H9 (cell line): ENCODE measurements around the gene R3HDM2. TPM values are rescaled to one million over a fixed set of nuclear protein-coding genes. Genes with fewer than 3 reads are reported as not detected.

Experiments
- DNase-seq: peaks from one replicate; pipeline ENCODE4 v3.0.0-alpha.2; 2017
- H2AFZ ChIP-seq: one replicate; pipeline ENCODE4 v1.6.1; 2013; ENCODE audit warnings: mild to moderate bottlenecking, low read length, control low read depth, moderate library complexity
- H2AK5ac ChIP-seq: 2 replicates; pipeline ENCODE4 v1.6.1; 2013; ENCODE audit warnings: low read length, control low read depth, mixed read lengths; ENCODE audit not compliant: insufficient read length
- H2BK120ac ChIP-seq: one replicate; pipeline ENCODE4 v1.6.1; 2013; ENCODE audit warnings: low read depth, mild to moderate bottlenecking, low read length, control low read depth, inconsistent platforms; ENCODE audit not compliant: poor library complexity, severe bottlenecking
- H2BK12ac ChIP-seq: 2 replicates; pipeline ENCODE4 v1.6.1; 2013; ENCODE audit warnings: low read length, control low read depth, mixed read lengths, low read depth; ENCODE audit not compliant: insufficient read length
- H2BK15ac ChIP-seq: 2 replicates; pipeline ENCODE4 v1.6.1; 2013; ENCODE audit warnings: low read depth, low read length, control low read depth
- H2BK20ac ChIP-seq: one replicate; pipeline ENCODE4 v1.6.1; 2013; ENCODE audit warnings: low read depth, mild to moderate bottlenecking, low read length, control low read depth, inconsistent platforms; ENCODE audit not compliant: poor library complexity, severe bottlenecking
- H2BK5ac ChIP-seq: 2 replicates; pipeline ENCODE4 v1.6.1; 2013; ENCODE audit warnings: low read length, control low read depth, mixed read lengths; ENCODE audit not compliant: insufficient read length
- H3K14ac ChIP-seq: 2 replicates; pipeline ENCODE4 v1.6.1; 2013; ENCODE audit warnings: low read length, control low read depth; ENCODE audit not compliant: insufficient read depth
- H3K18ac ChIP-seq: 2 replicates; pipeline ENCODE4 v1.6.1; 2013; ENCODE audit warnings: low read depth, mild to moderate bottlenecking, mixed read lengths, low read length, control low read depth; ENCODE audit not compliant: insufficient read length
- H3K23ac ChIP-seq: 2 replicates; pipeline ENCODE4 v1.6.1; 2013; ENCODE audit warnings: low read length, control low read depth, mixed read lengths, low read depth; ENCODE audit not compliant: insufficient read length
- H3K23me2 ChIP-seq: 2 replicates; pipeline ENCODE4 v1.6.1; 2013; ENCODE audit warnings: low read depth, mild to moderate bottlenecking, mixed read lengths, low read length, control low read depth; ENCODE audit not compliant: insufficient read length, poor library complexity, severe bottlenecking
- H3K27ac ChIP-seq: 2 replicates; pipeline ENCODE4 v1.5.1; 2013; ENCODE audit warnings: low read length, control low read depth, mixed read lengths, low read depth; ENCODE audit not compliant: insufficient read length
- H3K27me3 ChIP-seq: 2 replicates; pipeline ENCODE4 v1.6.1; 2013; ENCODE audit warnings: low read length, control low read depth, inconsistent platforms; ENCODE audit not compliant: insufficient read depth
- H3K4ac ChIP-seq: 2 replicates; pipeline ENCODE4 v1.6.1; 2013; ENCODE audit warnings: low read depth, mild to moderate bottlenecking, control low read depth, inconsistent platforms, low read length, moderate library complexity
- H3K4me1 ChIP-seq: 2 replicates; pipeline ENCODE4 v1.6.1; 2013; ENCODE audit warnings: low read length, control low read depth, inconsistent platforms; ENCODE audit not compliant: insufficient read depth
- H3K4me2 ChIP-seq: 2 replicates; pipeline ENCODE4 v1.6.1; 2013; ENCODE audit warnings: low read length, control low read depth, mixed read lengths; ENCODE audit not compliant: insufficient read length, insufficient read depth
- H3K56ac ChIP-seq: 2 replicates; pipeline ENCODE4 v1.6.1; 2013; ENCODE audit warnings: low read depth, mild to moderate bottlenecking, mixed read lengths, low read length, control low read depth; ENCODE audit not compliant: insufficient read length
- H3K79me1 ChIP-seq: 2 replicates; pipeline ENCODE4 v1.6.1; 2013; ENCODE audit warnings: low read depth, mild to moderate bottlenecking, moderate library complexity, low read length, control low read depth, inconsistent platforms; ENCODE audit not compliant: insufficient read depth, poor library complexity, severe bottlenecking
- H3K79me2 ChIP-seq: 2 replicates; pipeline ENCODE4 v1.6.1; 2013; ENCODE audit warnings: low read length, control low read depth, inconsistent platforms; ENCODE audit not compliant: insufficient read depth
- H3K9ac ChIP-seq: 2 replicates; pipeline ENCODE4 v1.6.1; 2013; ENCODE audit warnings: low read length, control low read depth, mixed read lengths; ENCODE audit not compliant: insufficient read length; ENCODE audit errors: extremely low read depth
- H3K9me3 ChIP-seq: one replicate; pipeline ENCODE4 v1.6.1; 2013; ENCODE audit warnings: low read depth, low read length, inconsistent platforms; ENCODE audit not compliant: control insufficient read depth
- H3T11ph ChIP-seq: one replicate; pipeline ENCODE4 v1.6.1; 2013; ENCODE audit warnings: mild to moderate bottlenecking, low read length, control low read depth, inconsistent platforms
- H4K20me1 ChIP-seq: one replicate; pipeline ENCODE4 v1.6.1; 2013; ENCODE audit not compliant: control insufficient read depth, insufficient read length, insufficient read depth
- H4K5ac ChIP-seq: 2 replicates; pipeline ENCODE4 v1.6.1; 2013; ENCODE audit warnings: low read depth, mild to moderate bottlenecking, mixed read lengths, low read length, control low read depth; ENCODE audit not compliant: insufficient read length
- H4K8ac ChIP-seq: replicated peaks from 2 replicates; pipeline ENCODE4 v1.6.1; 2013; ENCODE audit warnings: low read length, control low read depth, mixed read lengths, low read depth; ENCODE audit not compliant: insufficient read length
- H4K91ac ChIP-seq: 2 replicates; pipeline ENCODE4 v1.6.1; 2013; ENCODE audit warnings: low read depth, mild to moderate bottlenecking, moderate library complexity, mixed read lengths, low read length, control low read depth; ENCODE audit not compliant: insufficient read length
- H3K27ac Mint-ChIP-seq, 3 experiments: 2 replicates in 2 of 3; 3 replicates in 1 of 3; pipeline ENCODE4 v1.8.0; 2020 to 2021; ENCODE audit warnings: mixed read lengths in 3 of 3, mild to moderate bottlenecking in 1 of 3, moderate library complexity in 1 of 3
- H3K27me3 Mint-ChIP-seq: 2 replicates; pipeline ENCODE4 v1.8.0; 2021; ENCODE audit warnings: low read depth, mild to moderate bottlenecking, moderate library complexity, mixed read lengths
- H3K36me3 Mint-ChIP-seq, 3 experiments: 2 replicates in 2 of 3; 3 replicates in 1 of 3; pipeline ENCODE4 v1.8.0; 2020 to 2021; ENCODE audit warnings: low read depth in 3 of 3, mixed read lengths in 3 of 3; ENCODE audit not compliant: insufficient read depth in 1 of 3
- H3K4me1 Mint-ChIP-seq, 2 experiments: 2 replicates each; pipeline ENCODE4 v1.8.0; 2020; ENCODE audit warnings: mixed read lengths in 2 of 2
- H3K4me3 Mint-ChIP-seq, 2 experiments: 2 replicates in 1 of 2; 3 replicates in 1 of 2; pipeline ENCODE4 v1.8.0; 2020 to 2021; ENCODE audit warnings: mild to moderate bottlenecking in 2 of 2, mixed read lengths in 2 of 2, moderate library complexity in 1 of 2
- H3K9me3 Mint-ChIP-seq, 2 experiments: 2 replicates in 1 of 2; 3 replicates in 1 of 2; pipeline ENCODE4 v1.8.0; 2020; ENCODE audit warnings: mild to moderate bottlenecking in 2 of 2, mixed read lengths in 2 of 2, moderate library complexity in 1 of 2
- WGBS: extraction: QIAGEN DNeasy Blood & Tissue Kit; methylation state at CpG from one replicate; pipeline ENCODE4 v1.1.7; 2013; ENCODE audit warnings: missing lambda C conversion rate, low lambda C conversion rate, mixed read lengths; ENCODE audit not compliant: insufficient read length; ENCODE audit errors: extremely low coverage; 5-methylcytosine and 5-hydroxymethylcytosine counted together
- total RNA-seq: library from RNA; stranded (reverse); gene quantifications from 2 replicates; pipeline ENCODE4 v1.2.1, GENCODE V29; 2021
- TF ChIP-seq, protein P1 (sequence below): fragments of 200-600 bp; sonication (generic); conservative IDR thresholded peaks from 3 replicates; pipeline ENCODE4 v1.8.0; 2021; ENCODE audit warnings: antibody characterized with exemption, mild to moderate bottlenecking

The R3HDM2 gene
- total RNA-seq, 1 experiment from 2014 or later = 43.9 TPM

DNA sequence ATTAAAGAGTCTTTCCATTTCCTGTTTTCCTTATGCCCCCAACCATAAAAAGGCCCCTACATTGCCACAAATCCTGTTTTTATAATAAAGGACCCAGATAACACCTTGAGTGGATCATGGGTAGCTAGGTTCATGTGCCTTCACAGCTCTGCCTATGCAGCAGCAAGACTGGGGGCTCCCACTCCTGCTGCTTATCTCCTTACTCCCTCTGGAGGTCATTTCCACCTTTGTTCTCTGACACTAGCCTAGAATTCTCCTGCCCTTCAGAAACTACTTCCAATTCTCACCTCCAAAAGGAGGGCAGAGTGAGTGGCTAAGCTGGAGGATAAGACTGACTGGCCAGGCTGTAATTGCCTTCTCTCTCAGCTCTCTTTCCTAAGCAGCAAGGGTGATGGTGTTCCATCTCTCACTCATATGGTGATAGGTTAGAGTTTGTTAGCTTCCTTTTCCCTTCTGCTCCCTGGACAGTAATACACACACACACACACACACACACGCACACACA is 159.8 kb downstream of the R3HDM2 start:
- H4K91ac ChIP-seq = no peak overlapping the region
- no CpG with 5 or more reads among the region's 1 CpG for WGBS
- H2BK120ac ChIP-seq = no peak overlapping the region
- H3K4me1 Mint-ChIP-seq = peaks cover 0 to 4% of the 10 kb centered on the region in 2 experiments; a peak in 1 of 4 replicates
- H4K8ac ChIP-seq = no peak overlapping the region
- DNase-seq = peak; percentile 58
- H2BK5ac ChIP-seq = no peak overlapping the region
- H3K23ac ChIP-seq = no peak overlapping the region
- no peak overlapping the region for H3K27ac ChIP-seq
- no peak overlapping the region for H3T11ph ChIP-seq
- H4K5ac ChIP-seq = no peak overlapping the region
- no peak overlapping the region for H2BK15ac ChIP-seq
- no peak overlapping the region for H3K4me3 Mint-ChIP-seq
- no peaks in the 10 kb centered on the region for H3K79me1 ChIP-seq
- no peak overlapping the region for H3K18ac ChIP-seq
- H3K9me3 Mint-ChIP-seq = no peaks in the 10 kb centered on the region
- no peak overlapping the region for H2BK20ac ChIP-seq
- H3K4ac ChIP-seq = no peak overlapping the region
- H2BK12ac ChIP-seq = no peak overlapping the region
- no peak overlapping the region for H2AFZ ChIP-seq
- no peak overlapping the region for H3K9ac ChIP-seq
- no peak overlapping the region for H3K56ac ChIP-seq
- no peaks in the 10 kb centered on the region for H3K23me2 ChIP-seq
- no peaks in the 10 kb centered on the region for H3K79me2 ChIP-seq
- H4K20me1 ChIP-seq = no peaks in the 10 kb centered on the region
- no peak overlapping the region for H3K4me2 ChIP-seq
- no peaks in the 10 kb centered on the region for H3K27me3 ChIP-seq
- H2AK5ac ChIP-seq = no peak overlapping the region
- H3K4me1 ChIP-seq = no peaks in the 10 kb centered on the region
- H3K36me3 Mint-ChIP-seq = peaks cover 9 to 45% (median 37%) of the 10 kb centered on the region in 3 experiments; a peak in 6 of 7 replicates
- no peak overlapping the region for H3K14ac ChIP-seq
- H3K27me3 Mint-ChIP-seq = no peaks in the 10 kb centered on the region
- peak overlapping the region in 2 of 3 experiments; percentile 4 to 52; a peak in 2 of 7 replicates for H3K27ac Mint-ChIP-seq
- no peaks in the 10 kb centered on the region for H3K9me3 ChIP-seq
- TF ChIP-seq, protein P1, sequence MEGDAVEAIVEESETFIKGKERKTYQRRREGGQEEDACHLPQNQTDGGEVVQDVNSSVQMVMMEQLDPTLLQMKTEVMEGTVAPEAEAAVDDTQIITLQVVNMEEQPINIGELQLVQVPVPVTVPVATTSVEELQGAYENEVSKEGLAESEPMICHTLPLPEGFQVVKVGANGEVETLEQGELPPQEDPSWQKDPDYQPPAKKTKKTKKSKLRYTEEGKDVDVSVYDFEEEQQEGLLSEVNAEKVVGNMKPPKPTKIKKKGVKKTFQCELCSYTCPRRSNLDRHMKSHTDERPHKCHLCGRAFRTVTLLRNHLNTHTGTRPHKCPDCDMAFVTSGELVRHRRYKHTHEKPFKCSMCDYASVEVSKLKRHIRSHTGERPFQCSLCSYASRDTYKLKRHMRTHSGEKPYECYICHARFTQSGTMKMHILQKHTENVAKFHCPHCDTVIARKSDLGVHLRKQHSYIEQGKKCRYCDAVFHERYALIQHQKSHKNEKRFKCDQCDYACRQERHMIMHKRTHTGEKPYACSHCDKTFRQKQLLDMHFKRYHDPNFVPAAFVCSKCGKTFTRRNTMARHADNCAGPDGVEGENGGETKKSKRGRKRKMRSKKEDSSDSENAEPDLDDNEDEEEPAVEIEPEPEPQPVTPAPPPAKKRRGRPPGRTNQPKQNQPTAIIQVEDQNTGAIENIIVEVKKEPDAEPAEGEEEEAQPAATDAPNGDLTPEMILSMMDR = peak; percentile 53; the same call in 2 of the 3 replicates
